Stimulated activated CD4-positive, alpha-beta T cell treated with anti-CD3 and anti-CD28 coated beads, Interleukin-4, amount 100 ng/mL, for 24 hours (primary cell): ENCODE results near the gene RAB31.

Experiments used
- DNase-seq: peaks from one replicate; pipeline ENCODE4 v3.0.0-alpha.2; 2020

RAB31 gene

DNA sequence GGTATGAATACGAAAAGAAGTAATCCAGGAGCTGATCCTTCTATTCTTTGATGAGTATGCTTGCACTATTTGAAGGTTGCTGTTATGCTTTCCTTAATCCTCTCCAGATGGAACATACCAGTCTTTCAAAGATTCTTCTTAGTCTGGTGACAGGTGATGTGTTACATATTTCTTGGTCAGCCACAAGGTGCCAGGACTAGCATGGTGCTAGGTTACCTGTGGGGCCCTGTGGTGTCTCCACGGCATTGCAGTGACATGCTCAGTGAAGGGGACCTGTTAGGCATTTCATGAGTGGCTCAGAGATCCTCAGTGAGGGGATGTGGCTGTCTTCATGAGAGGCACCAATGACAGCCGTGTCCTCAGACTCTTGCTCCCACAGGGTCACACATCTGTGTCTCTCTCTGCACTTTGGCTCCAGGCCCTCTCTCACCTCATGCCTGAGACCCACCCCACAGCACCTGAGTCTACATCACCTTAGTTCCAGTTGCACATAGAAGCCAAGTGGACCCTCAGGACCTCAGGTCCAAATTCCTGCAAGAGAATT, 13.1 kb upstream of the RAB31 start:
- no peak for DNase-seq

DNA sequence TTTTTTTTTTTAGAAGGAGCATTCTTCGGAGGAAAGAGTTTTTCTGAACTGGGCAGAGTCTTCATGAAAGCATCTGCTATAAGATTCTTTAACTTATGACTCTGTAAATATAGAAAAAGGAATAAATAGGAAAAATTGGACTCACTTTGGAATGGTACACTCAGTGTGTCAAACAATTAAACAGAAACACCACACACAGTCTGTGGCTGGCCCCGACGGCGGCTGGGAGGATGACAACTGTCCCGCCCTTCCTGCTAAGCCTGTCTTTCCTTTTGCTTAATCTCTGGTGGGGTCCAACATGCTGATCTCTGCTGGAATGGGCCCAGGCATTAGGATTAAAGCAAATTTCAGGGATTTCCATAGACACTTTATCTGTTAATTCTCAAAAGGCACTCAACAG, 12.5 kb upstream of the RAB31 start:
- no peak for DNase-seq

DNA sequence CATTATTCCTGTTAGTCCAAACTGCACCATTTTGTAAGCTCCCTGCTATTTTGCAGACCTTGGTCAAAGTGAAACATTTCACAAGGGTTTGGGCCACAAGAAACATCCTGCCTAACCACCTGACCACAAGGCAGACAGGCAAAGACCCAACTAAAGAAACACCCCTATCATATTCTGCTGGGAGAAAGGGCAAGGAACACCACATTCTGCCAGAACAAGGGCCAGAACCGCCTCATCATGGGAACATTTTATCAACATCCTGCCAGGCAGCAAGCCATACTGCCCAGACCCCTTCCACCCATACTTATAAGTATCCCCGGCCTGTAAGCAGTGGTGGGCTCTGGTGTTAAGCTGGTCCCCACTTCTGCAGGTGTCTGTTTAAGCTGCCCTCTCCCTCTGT, 12.0 kb upstream of the RAB31 start:
- DNase-seq: no peak

DNA sequence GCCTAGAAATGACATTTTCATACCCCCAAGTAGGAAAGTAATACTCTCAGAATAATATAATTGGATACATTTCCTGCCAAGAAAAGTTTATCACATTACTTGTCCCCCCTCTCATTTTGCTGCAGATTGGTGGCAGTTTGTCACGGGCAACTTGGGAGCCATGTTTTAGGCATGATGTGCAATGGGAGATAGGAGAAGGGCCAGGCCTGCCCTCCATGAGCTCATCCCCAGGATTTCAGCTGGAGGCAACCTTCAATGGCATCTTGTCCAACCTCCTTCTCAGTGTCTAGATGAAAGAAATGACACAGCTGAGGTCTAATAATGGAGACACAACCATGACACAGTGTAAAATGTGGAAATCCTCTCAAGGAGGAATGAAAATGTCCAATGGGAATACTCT, 11.4 kb upstream of the RAB31 start:
- no peak for DNase-seq

DNA sequence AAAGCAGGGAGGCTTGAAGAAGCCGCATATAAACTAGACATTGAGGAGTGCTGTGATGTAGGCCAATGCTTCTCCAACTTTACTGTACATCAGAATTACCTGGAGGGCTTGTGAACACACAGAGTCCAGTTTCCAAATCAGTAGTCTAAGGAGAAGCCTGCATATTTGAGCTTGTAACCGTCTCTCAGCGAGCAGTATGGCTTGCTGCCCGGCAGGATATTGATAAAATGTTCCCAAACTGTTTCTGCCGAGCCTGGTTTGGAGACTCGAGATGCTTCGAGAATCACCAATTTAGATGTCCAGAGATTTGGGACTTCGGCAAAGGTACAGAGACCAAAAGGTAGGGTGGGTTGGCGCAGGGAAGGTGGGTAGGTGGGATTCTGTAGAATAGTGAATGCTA, 11.0 kb upstream of the RAB31 start:
- no peak for DNase-seq

DNA sequence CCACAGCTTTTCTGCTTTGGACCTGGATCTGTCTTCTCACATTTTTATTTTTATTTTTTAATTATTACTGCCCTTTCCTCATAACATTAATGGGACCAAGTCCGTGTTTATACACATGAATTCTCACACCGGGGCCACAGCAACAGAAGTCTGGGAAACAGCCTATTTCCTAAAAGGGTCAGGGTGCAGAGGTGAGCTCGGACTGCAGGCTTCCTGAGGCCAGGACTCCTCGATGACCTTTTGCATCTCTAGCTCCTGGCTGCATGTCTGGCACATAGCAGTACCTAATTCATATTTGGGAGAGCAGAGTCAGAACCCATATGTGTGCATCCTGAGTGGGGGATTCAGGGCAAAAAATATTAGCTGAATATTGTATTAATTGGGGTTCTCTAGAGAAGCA, 9.6 kb upstream of the RAB31 start:
- no peak for DNase-seq

DNA sequence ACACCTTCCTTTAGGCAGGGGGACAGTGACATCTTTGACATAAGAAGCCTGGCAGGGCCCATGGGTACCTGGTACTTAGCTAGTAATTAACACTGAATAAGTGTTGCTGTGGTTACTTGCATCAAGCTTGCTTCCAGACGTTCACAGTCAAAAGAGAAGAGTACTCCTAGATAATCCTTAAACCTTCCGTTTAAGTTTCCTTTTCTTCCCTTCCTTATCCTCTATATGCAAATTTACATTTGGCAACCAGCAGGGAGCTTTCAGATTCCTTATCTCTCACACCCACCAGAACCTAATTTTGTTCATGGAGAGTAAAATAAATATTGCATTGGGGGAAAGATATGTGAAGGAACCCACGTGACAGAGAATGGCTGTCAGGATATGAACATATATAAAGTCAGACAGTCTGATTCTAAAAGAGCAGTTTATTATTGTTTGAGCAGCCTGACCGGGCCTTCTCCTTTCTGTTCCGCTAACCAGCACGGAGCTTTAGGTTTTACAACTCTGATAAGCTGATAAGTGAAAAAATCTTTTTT, 7.8 kb upstream of the RAB31 start:
- no peak for DNase-seq

DNA sequence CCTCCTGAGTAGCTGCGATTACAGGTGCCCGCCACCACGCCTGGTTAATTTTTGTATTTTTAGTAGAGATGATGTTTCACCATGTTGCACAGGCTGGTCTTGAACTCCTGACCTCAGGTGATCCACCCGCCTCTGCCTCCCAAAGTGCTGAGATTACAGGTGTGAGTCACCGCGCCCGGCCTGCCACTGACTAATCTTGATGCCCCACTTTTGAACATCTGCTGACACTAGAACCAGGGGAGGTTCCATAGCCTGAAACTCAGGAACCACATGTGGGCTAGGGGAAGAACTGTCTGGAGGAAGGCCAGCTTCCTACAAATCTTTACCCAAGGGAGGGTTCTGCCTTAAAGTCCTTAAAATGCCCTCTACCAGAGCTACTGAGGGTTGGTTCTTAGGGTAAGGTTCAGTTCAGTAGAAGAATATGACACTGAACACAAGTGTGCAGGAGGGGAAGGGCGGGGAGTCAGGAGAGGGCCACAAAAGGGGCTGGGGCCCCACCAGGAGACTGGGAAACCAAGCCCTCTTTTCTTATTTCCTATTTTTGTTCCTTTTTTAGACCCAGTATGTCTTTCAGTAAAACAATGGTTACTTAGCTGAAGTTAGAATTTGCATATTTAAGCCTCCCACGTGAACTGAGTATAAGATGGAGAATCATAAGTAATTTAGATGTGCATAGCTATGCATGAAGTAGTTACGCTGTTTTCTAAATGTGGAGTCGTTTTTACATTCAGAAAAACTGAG, 6.3 kb upstream of the RAB31 start:
- peak; percentile 12 for DNase-seq

DNA sequence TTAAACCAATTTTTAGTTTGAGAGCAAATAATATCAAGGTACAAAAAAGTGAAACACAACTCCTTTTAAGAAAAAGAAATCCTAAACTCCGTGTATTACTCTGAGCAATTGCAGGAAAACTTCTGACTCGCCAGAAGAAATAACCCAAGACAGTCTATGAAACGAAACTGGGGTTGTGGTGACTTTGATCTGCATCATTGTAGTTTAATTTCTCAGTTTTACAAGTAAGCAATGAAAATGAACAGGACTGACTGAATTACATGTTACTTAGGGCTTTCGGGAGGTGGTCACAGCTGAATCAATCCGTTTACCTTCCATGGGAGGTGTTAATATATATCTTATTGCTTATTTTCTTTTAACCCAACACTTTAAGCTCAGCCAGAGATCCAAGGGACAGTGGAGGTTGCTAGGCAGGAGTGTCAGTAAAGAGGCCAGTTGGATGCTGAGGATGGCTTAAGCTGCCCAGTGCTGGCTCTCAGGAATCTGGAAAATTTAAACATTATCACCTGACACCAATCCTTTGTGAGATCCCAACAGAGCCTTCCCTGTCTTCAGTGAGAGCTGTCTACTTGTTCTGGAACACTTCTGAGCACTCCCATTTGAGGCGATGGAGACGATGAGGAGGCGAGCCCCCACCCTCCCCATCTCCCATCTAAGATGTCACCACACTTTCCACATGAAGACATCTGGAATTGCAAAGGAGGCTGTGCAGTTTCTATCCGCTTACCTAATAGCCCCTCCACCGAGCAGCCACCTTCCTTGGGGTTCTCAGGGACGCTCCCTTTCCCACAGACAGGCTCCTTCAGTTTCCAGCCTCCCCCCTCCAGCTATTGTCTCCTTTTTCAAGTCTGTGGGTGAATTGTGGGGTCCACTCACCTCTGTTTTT, 3.6 kb upstream of the RAB31 start:
- no peak for DNase-seq

DNA sequence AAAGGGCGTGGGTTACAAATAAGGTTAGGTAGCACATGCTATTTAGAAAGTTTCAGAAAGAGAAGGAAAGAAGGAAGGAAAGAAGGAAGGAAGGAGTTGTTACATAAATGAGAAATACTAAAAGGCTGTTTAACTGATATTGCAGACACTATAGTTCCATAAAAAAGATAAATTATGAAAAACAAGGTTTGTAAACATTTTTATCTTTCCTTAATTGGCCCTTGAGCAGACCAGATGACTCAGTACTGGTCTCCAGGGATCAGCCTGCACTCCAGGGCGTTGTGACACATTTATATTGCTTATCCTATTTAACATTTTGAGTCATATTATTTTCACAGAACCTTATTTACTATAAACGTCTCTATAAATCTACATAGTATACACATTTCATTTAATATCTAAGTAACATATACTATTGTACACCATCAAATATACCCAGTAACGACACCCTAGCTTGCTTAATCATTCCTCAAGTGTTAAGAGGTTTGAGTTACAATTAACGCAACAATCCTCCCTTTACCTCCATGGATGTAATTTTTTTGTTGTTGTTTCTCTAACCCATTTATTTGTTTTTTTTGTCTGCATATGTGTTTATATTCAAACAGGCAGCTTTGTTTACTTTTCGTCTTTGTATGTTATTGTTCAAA, 2.8 kb upstream of the RAB31 start:
- no peak for DNase-seq

DNA sequence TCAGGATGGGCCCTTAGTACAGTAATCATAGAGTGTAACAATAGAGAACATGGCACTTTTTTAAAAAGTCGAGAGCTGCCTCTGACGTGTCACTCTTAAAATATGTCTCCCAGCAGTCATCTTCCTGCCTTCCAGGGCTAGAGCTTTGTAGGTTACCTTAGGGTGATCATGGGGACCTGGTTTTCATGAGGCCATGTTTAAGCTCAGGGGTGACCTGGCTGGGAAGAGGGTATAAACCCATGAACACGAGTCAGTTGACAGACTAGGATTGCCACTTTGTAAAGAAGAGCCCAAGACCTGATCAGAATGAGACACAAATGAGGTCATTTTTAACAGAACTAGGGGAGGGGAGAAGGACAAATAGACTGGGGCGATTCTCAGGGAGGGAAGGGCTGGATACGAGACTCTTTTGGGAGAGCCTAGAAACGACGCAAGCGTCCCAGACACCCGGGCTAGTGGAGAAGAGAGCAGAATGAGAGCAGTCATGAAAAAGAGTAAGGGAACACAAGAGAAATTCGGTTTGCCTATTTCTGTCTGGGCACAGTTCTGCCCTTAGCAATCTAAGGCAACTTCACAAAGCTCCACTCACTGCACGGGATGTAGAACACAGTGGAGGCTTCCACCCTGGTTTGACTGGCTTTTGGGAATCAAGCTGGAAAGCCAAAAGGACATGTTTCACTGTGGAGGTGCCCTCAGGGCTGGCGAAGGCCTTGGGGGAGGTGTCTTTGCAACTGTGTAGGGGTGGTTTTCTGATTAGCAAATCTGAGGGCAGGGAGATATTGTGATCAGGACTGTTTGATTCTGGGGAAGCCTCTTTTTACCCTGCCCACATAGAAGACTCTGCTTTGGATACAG, 1.8 kb upstream of the RAB31 start:
- no peak for DNase-seq

DNA sequence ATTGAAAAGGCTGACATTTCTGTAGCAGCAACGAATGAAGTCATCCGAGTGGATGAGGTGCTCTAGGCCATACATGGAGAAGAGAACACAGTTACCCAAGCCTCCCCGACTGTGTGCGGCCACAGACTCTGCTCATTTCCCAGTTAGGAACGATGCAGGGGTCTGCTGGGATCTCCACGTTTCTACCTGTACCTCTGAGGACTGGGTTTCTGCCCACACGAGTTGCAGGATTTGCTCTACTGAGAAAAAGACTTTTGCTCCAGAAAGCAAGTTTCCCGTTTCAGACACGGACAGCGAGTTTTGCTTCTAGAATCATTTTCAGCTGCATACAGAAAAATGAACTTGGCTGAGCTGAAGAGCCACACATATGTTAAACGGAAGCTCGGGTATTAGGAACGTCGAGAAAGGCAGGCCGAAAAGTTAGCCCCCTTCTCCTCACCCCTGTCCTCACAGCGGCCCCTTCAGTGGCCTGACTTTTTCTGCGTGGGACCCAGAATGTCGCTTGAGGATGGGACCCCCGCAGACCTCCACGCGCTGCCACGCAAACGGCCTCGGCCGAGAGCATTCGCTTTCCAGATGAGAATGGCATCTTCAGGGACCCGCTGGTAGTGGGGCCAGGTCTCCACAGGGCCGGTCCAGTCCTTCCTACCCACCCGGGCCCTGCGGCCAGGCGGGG, 582 bp upstream of the RAB31 start:
- DNase-seq: no peak

DNA sequence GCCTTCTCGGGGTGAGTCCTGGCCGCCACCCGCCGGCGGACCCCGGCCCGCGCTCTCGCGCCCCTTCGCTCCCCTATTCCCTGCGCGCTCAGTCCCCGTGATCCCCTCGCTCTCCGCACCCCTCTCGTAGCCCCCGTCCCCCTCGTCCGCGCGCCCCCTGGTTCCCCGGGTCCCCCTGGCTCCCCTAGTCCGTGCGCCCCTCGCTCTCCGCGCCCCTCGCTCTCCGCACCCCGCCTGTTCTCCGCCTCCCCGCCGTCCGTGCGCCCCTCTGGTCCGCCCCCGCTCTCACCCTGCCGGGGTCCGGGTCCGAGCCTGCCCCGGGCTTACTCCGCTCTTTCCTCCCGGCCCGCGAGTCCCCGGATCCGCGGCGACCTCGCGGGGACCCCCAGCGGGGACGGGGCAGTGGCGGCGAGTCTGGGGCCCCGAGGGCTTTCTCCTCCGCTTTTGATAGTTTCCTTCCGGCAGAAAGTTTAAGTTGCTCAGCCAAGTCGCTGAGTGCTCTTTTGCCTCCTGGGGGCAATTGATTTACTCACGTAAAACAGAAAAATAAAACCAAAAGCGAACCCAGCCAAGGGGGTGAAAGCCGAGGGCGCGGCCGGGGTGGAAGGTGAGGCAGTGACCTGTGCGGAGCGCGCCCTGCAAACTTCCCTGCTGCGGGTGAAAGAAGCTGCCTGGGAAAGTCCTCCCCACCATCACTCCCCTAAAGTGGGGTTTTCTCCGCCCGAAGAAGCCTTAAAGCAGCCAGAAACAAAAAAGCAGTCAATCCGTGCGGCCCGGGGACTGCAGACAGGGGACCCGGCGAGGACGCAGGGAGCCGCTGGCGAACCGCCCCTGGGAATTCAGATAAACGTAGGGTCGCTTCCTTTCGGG, 568 bp downstream of the RAB31 start:
- no peak for DNase-seq

DNA sequence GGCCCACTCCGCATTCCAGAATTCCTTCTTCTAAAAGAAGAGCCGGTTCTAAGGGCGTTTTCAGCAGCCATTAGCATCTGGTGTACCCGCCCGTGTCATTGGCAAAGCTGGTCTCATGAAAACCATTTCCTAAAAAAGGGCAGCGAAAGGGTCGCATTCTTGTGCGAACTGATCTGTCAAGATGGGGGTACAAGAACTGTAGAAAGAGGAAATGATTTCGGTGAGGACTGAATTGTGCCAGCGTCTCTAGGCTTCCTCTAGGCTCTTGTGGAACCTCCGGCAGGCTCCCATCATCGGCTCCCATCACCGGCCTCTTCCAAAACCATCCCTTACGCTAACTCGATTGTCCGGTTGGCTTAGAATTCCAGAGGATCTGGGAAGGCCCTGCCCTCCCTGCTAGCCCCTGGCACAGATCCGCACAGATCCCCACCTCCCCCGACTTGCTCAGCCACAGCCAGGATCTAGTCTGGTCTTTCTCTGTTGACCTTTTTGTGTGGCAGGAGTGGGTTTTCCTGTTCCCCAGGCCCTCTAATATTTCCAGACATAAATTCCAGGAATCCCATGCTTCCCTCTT, 1.3 kb downstream of the RAB31 start:
- no peak for DNase-seq

DNA sequence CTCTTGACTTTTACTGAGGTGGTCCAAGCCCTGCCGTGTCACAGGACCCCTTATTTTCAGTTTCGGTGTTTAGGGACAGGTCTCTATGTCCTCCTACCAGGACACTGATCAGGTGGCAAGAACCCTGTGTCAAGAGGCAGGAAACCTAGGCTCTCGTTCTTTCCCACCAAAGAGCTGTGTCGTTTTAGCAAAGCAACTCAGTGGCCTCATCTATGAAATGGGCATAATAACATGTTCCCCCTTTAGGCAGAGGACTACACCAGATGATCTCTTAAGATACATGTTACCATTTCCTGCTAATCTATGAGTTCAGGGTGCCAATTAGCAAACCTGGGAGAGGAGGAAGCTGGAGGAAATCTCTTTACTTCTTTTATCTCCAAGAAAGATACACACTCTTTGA, 1.9 kb downstream of the RAB31 start:
- no peak for DNase-seq

DNA sequence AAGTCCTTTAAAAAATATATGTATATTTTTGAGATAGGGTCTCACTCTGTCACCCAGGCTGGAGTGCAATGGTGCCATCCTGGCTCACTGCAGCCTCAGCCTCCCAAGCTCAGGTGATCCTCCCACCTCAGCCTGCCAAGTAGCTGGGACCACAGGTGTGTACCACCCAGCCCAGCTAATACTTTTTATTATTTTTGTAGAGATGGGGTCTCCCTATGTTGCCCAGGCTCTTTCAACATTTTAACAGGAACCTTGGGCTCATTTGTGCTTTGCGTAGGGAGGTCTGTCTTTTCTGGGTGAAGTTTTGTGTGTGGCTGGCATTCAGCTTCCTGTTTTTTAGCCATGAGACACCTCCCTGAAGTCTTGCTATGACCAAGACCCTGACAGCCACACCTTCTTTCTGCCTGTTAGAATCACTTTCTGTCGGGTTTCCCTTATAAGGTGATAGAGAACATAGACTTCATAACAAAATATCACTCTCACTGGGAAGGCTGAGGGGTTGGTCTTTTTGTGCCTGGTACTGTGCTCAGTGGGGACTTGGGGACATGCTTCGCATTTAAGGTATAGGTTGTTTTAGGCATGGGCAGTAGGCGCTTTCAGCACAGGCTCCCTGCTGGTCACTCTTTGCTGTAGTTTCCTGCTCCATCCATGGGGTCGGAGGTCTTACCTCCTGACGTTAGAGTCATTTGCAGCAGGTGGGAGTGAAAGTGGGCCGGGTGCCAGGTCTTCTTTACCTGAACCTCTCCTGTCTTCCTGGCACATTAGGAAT, 3.4 kb downstream of the RAB31 start:
- DNase-seq: no peak

DNA sequence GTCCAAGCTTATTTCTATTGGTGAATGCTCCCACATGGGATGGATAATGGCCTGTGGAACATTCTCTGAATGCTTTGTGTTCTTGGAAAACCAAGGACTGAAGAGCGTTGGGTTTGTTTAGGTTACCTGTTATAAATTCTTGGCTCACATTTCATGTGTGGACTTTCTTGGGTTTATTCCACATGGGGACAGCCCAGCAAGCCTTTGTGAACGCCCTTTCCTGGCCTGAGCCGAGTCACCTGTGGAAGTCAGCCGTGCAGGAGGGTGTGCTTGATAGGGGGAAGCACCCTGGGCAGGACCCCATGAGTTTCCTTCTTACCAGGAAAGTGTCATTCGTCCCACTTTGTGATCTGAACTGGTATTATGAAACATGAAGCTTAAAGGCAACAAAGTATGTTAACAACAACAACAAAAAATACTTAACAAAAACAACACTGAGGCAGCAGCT, 4.1 kb downstream of the RAB31 start:
- DNase-seq: no peak

DNA sequence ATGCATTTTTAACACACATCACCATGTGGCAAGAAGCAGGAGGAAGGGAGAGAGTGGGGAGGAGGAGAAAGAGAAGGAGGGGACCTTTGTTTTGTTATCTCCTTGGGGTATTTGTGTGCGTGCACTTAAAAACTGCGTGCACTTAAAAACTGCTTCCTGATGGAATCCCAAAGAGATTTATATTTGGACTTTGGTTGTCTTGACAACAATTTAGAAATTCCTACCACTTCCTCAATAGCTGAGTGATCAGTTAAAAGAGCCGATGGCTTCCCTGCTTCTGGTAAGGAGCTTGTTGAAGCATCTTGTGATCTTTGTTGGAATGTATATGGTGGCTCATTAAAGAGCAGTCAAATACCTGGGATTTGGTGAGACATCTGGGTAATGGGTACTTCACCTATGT, 4.5 kb downstream of the RAB31 start:
- DNase-seq: no peak
